GM12873 (cell line): ENCODE results near the gene FAM156B.
A peak's percentile ranks its signal among the peaks of the same experiment; 100 is the strongest.

Experiments
- CTCF ChIP-seq: IDR thresholded peaks from 2 replicates; pipeline ENCODE4 v1.5.1; 2012; ENCODE audit warnings: low read depth, mild to moderate bottlenecking, moderate library complexity, low read length, control low read depth; ENCODE audit not compliant: insufficient read depth; ENCODE audit errors: missing control alignments

FAM156B gene

DNA sequence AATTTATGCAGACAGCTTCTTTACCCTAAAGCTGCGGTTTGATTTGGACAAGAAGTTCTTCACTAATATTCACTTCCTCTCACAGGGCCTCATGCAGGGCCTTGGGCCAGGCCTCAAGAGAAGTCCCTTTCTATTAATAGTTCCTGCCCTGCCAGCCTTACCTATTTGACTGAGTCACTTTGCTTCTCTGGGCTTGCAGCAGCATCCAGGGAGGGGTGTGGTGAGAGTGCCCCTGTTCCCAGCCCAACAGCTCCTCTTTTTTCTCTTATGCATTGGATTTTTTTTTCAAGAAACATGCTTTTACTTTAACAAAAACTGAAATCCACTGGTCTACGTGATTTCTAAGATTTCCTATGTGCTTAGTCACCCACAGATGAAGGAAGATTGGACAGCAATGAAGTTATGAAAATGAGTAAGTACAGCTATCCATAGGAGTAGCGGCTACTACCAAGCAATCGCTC lies 26.7 kb downstream of the FAM156B start:
- no peak for TF ChIP-seq CTCF

DNA sequence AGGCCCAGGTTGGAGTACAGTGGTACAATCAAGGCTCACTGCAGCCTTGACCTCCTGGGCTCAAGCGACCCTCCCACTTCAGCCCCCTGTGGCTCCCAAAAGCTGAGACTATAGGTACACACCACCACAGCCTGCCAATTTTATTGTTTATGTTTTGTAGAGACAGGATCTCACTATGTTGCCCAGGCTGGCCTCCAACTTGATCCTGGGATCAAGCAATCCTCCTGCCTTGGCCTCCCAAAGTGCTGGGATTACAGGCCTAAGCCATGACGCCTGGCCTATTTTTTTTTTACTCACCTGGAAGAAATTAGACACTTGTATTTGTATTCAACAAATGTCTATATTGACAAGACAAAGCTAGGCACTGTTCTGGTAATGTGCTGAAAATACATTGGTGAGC lies 36.1 kb downstream of the FAM156B start:
- no peak for TF ChIP-seq CTCF

DNA sequence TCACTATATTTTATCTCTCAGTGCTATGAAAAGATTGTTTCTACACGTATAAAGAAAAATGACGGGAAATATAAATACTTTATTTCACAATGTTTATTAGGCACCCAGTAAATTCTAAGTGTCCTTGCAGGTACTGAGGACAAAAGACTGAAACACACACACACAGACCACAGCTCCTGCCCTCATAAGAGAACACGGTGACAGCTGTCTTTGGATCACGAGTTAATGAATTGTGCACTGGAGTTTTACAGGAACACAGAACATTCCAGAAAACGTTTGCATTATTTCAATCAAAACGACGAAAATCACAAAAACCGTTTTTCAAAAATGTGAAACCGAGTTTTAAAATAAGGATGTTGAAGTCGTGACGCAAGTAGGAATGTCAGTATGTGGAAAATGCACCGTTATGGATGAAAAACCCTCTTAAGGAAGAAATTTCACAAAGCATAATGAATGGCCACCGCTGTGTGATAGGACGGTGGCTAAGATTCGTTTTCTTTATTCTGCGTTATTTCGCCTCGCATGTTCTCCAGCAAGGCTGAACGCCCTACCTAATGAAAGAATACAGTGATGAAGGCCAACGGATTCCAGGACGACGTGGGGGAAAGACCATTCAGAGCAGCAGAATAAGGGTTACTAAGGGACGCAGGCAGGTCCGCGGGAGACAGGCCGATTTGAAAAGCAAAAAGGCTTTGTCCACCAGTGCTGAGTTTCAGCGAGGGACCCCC lies 37.0 kb downstream of the FAM156B start:
- TF ChIP-seq CTCF, result no peak

DNA sequence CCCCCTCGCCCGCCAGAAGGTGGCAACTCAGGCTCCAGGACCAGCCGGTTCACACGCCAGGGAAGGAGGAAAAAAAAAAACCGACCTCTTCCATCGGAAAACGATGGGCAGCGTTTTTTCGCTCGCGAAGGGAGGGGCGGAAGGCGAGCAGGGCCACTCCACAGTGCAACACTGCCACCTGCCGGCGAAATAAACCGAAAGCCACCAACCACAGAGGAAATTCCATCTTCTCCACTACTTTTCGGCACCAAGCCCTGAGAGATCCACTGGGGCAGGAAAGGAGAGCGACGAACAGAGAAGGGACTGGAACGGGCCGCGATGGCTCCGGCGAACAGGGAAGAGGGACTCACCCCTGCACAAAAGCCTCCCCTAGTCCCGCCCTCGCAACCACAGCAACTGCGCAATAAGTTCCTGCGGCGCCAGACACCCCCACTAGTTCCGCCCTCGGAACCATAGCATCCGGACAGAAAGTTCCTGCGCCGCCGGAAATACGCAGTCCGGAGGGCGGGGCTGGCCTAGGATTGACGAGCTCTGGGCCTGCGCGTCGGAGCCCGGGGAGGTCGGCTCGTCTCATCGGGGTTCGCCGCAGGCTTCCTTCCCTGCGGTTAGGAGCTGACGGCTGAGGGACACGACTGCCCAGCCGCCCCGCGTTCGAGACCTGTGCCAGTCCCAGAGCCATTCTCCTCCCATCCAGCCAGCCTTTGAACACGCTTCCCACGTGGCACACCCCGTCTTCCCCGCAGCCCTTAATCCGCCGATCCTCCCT lies 37.8 kb downstream of the FAM156B start:
- peak; percentile 88 for TF ChIP-seq CTCF
